CD4-positive, alpha-beta T cell (primary cell): Measurements from ENCODE around the gene MET. TPM values are rescaled to one million over a fixed set of nuclear protein-coding genes. Genes with fewer than 3 reads are reported as not detected.
"Not testable (repeated sequence)": the region's sequence is repeated elsewhere in the genome, so short reads cannot be mapped to it uniquely, and the experiment has no call there.

Source experiments
- ATAC-seq: fragments of 200-7000 bp; cut with Tn5 transposase; one replicate; pipeline ENCODE4 v1.10.0; 2022; ENCODE audit warnings: mild to moderate bottlenecking; ENCODE audit not compliant: poor library complexity
- CTCF ChIA-PET: fragments of 350-600 bp; sonication (Branson Sonifier 250); formaldehyde crosslinking; loops from one replicate; lab custom pipeline; 2021; ENCODE audit warnings: antibody characterized with exemption, inconsistent platforms; lab: Charles Lee
- POLR2A ChIA-PET: fragments of 350-600 bp; sonication (Branson Sonifier 250); formaldehyde crosslinking; loops from one replicate; lab custom pipeline; 2021; ENCODE audit warnings: antibody characterized with exemption, inconsistent platforms; lab: Charles Lee
- DNase-seq, 14 experiments: peaks; one replicate each; pipeline ENCODE4 v3.0.0-alpha.2; 2013 to 2020; ENCODE audit warnings: mixed read lengths in 2 of 14
- H3K27ac ChIP-seq, 2 donors: one replicate each; pipeline versions ENCODE4 v1.5.1 to v1.7.0; 2013; ENCODE audit warnings: low read length in 2 of 2, low read depth in 1 of 2, mild to moderate bottlenecking in 1 of 2
- H3K27me3 ChIP-seq, 2 experiments: 1 replicate in 1 of 2; 2 replicates in 1 of 2; pipeline versions ENCODE4 v1.6.1 to v1.7.0; 2013; ENCODE audit warnings: low read length in 2 of 2, control low read depth in 1 of 2, mild to moderate bottlenecking in 1 of 2, moderate library complexity in 1 of 2; ENCODE audit not compliant: insufficient read depth in 2 of 2, control insufficient read depth in 1 of 2
- H3K36me3 ChIP-seq: one replicate; pipeline ENCODE4 v1.6.1; 2013; ENCODE audit warnings: low read length, control low read depth; ENCODE audit not compliant: insufficient read depth
- H3K4me1 ChIP-seq: one replicate; pipeline ENCODE4 v1.6.1; 2013; ENCODE audit warnings: low read length, control low read depth; ENCODE audit not compliant: insufficient read depth
- H3K4me3 ChIP-seq: one replicate; pipeline ENCODE4 v1.5.1; 2013; ENCODE audit warnings: mild to moderate bottlenecking, low read length, moderate library complexity
- H3K9me3 ChIP-seq, 2 experiments: 1 replicate in 1 of 2; 2 replicates in 1 of 2; pipeline versions ENCODE4 v1.6.1 to v1.7.0; 2013; ENCODE audit warnings: low read length in 2 of 2, mild to moderate bottlenecking in 2 of 2, control low read depth in 1 of 2, moderate library complexity in 1 of 2; ENCODE audit not compliant: control insufficient read depth in 1 of 2, insufficient read depth in 1 of 2
- H3K27ac Mint-ChIP-seq: one replicate; pipeline ENCODE4 v1.8.0; 2020; ENCODE audit warnings: mixed read lengths
- H3K27me3 Mint-ChIP-seq: one replicate; pipeline ENCODE4 v1.8.0; 2021; ENCODE audit warnings: mixed read lengths
- H3K36me3 Mint-ChIP-seq: one replicate; pipeline ENCODE4 v1.8.0; 2021; ENCODE audit warnings: low read depth, mixed read lengths
- H3K4me1 Mint-ChIP-seq: one replicate; pipeline ENCODE4 v1.8.0; 2021; ENCODE audit warnings: low read depth, mixed read lengths
- H3K4me3 Mint-ChIP-seq: one replicate; pipeline ENCODE4 v1.8.0; 2020; ENCODE audit warnings: mild to moderate bottlenecking, mixed read lengths
- H3K9me3 Mint-ChIP-seq: one replicate; pipeline ENCODE4 v1.8.0; 2020; ENCODE audit warnings: mixed read lengths
- CTCF ChIP-seq: fragments of 200-600 bp; IDR thresholded peaks from one replicate; pipeline ENCODE4 v1.8.0; 2022; ENCODE audit warnings: antibody characterized with exemption, mild to moderate bottlenecking
- intact Hi-C, 2 experiments: fragments of 100-400 bp; cut with DNase I in 1 of 2; cut with micrococcal nuclease in 1 of 2; formaldehyde crosslinking; loops; one replicate each; pipeline versions ENCODE4 v1.15.1 to v1.9.0; 2023 to 2025; cut with DNase I, micrococcal nuclease
- total RNA-seq, 174 experiments: library from RNA in 2 of 174; stranded (reverse) in 2 of 174; gene quantifications; one replicate each; pipeline ENCODE4 v1.2.3 and lab custom pipeline; 2021 to 2026

Gene MET
- total RNA-seq, 2 experiments from 2014 or later = 0.14 TPM; not detected in 1

GRCh38 chr7:116641551-116642153 is 30.3 kb upstream of the MET start:
- ChIA-PET POLR2A (no interaction called here), CTCF (no interaction called here)
- H3K27ac Mint-ChIP-seq = no peak overlapping the region
- no peak overlapping the region for H3K27ac ChIP-seq
- no peak for ATAC-seq
- no peaks in the 10 kb centered on the region for H3K4me1 ChIP-seq
- no peak overlapping the region for H3K4me3 ChIP-seq
- H3K27me3 ChIP-seq = no peaks in the 10 kb centered on the region
- no peak for DNase-seq
- TF ChIP-seq CTCF = no peak
- no peaks in the 10 kb centered on the region for H3K36me3 ChIP-seq
- H3K36me3 Mint-ChIP-seq = no peaks in the 10 kb centered on the region
- intact Hi-C loops = no loop called here
- peaks cover 10% of the 10 kb centered on the region for H3K27me3 Mint-ChIP-seq
- peaks cover 0 to 10% of the 10 kb centered on the region in 2 experiments for H3K9me3 ChIP-seq
- H3K4me3 Mint-ChIP-seq = no peak overlapping the region
- no peaks in the 10 kb centered on the region for H3K9me3 Mint-ChIP-seq
- H3K4me1 Mint-ChIP-seq = no peaks in the 10 kb centered on the region

- POLR2A ChIA-PET, H3K27me3 ChIP-seq, H3K4me3 ChIP-seq, intact Hi-C loops, H3K4me1 Mint-ChIP-seq, H3K27ac ChIP-seq, H3K27ac Mint-ChIP-seq, H3K4me1 ChIP-seq, H3K9me3 Mint-ChIP-seq, DNase-seq, CTCF ChIA-PET, H3K36me3 Mint-ChIP-seq, H3K36me3 ChIP-seq, ATAC-seq, H3K9me3 ChIP-seq, H3K4me3 Mint-ChIP-seq: not testable (repeated sequence)
- H3K27me3 Mint-ChIP-seq = peaks cover 15% of the 10 kb centered on the region
Observed at GRCh38 chr7:116643148-116643547, 28.8 kb upstream of the MET start.

GRCh38 chr7:116644628-116645027 is 27.4 kb upstream of the MET start:
- no peak overlapping the region for H3K4me3 Mint-ChIP-seq

More at GRCh38 chr7:116644628-116645027, 27.4 kb upstream of the MET start:
- no peak overlapping the region for H3K27ac ChIP-seq
- DNase-seq = no peak
- ChIA-PET CTCF (no interaction called here), POLR2A (no interaction called here)
- H3K4me3 ChIP-seq = no peak overlapping the region
- H3K27ac Mint-ChIP-seq = no peak overlapping the region
- TF ChIP-seq CTCF = no peak
- no peaks in the 10 kb centered on the region for H3K4me1 ChIP-seq
- no peaks in the 10 kb centered on the region for H3K36me3 Mint-ChIP-seq
- H3K9me3 Mint-ChIP-seq = no peaks in the 10 kb centered on the region
- no peaks in the 10 kb centered on the region for H3K9me3 ChIP-seq
- no peak for ATAC-seq
- H3K36me3 ChIP-seq = no peaks in the 10 kb centered on the region
- no peaks in the 10 kb centered on the region for H3K4me1 Mint-ChIP-seq
- no peaks in the 10 kb centered on the region for H3K27me3 ChIP-seq
- intact Hi-C loops = no loop called here
- H3K27me3 Mint-ChIP-seq = peaks cover 26% of the 10 kb centered on the region
